Ascending aorta (tissue), 2 donors: ENCODE results near the gene VDAC1. TPM values are rescaled to one million over a fixed set of nuclear protein-coding genes. Genes with fewer than 3 reads are reported as not detected.
A peak's percentile ranks its signal among the peaks of the same experiment; 100 is the strongest.
"Not testable (repeated sequence)": the region's sequence is repeated elsewhere in the genome, so short reads cannot be mapped to it uniquely, and the experiment has no call there.

ENCODE experiments used
- DNase-seq, 2 donors: peaks; one replicate each; pipeline ENCODE4 v3.0.0-alpha.2; 2019; ENCODE audit warnings: low spot score in 2 of 2
- H3K27ac ChIP-seq, 2 donors: fragments of 200-600 bp; sonication (generic); one replicate each; pipeline ENCODE4 v1.5.1; 2016 to 2017; ENCODE audit warnings: mild to moderate bottlenecking in 1 of 2
- H3K27me3 ChIP-seq: fragments of 200-600 bp; sonication (generic); one replicate; pipeline ENCODE4 v1.5.1; 2017
- H3K36me3 ChIP-seq, 2 donors: fragments of 200-600 bp; sonication (generic); one replicate each; pipeline ENCODE4 v1.5.1; 2016
- H3K4me1 ChIP-seq, 2 donors: fragments of 200-600 bp; sonication (generic); one replicate each; pipeline ENCODE4 v1.5.1; 2016 to 2017; ENCODE audit warnings: mild to moderate bottlenecking in 1 of 2
- H3K4me3 ChIP-seq, 2 donors: fragments of 200-600 bp; sonication (generic); one replicate each; pipeline ENCODE4 v1.5.1; 2016 to 2017; ENCODE audit warnings: mild to moderate bottlenecking in 1 of 2
- H3K9me3 ChIP-seq, 2 donors: fragments of 200-600 bp; sonication (generic); one replicate each; pipeline ENCODE4 v1.5.1; 2016
- intact Hi-C: fragments of 100-400 bp; cut with DNase I; formaldehyde crosslinking; loops from one replicate; pipeline ENCODE4 v1.15.1; 2023
- total RNA-seq: library from RNA; depleted of rRNA; stranded (reverse); fragments of >200 nt; gene quantifications from one replicate; pipeline ENCODE4 v1.1.0, GENCODE V29; 2016
- TF ChIP-seq, protein P1 (sequence below), 3 experiments: fragments of 200-600 bp in 2 of 3; fragments of 450-650 bp in 1 of 3; sonication (generic) in 2 of 3; IDR thresholded peaks; one replicate each; pipeline ENCODE4 v1.5.1; 2016 to 2019; ENCODE audit warnings: antibody characterized with exemption in 3 of 3, mild to moderate bottlenecking in 1 of 3, moderate library complexity in 1 of 3

VDAC1 gene
- total RNA-seq, 1 donor from 2014 or later: 50.2 TPM

DNA sequence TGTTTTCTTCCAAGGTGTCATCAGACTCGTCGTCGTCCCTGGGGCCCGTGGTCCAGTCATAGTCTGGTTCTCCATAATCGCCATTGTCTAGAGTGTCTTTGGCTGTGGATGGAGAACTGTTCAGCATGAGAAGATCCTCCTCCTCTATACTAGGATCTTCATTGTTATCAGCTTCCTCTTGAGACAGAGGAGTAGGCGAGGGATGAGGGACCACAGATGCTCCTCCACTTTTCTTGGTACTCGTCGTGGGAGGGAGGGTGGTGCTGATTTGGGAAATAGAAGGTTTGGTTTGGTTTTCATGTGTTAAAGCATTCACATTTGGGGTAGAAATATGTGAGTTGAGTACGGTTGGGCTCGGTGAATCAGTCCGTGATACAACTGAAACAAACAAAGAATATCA is 45.1 kb downstream of the VDAC1 start:
- intact Hi-C loops: no loop called here
- Histone ChIP-seq H3K4me3 (no peak overlapping the region), H3K27ac (no peak overlapping the region), H3K9me3 (no peaks in the 10 kb centered on the region), H3K27me3 (no peaks in the 10 kb centered on the region), H3K36me3 (peaks cover 23 to 43% of the 10 kb centered on the region in 2 donors), H3K4me1 (peaks cover 0 to 13% of the 10 kb centered on the region in 2 donors)
- TF ChIP-seq, protein P1, sequence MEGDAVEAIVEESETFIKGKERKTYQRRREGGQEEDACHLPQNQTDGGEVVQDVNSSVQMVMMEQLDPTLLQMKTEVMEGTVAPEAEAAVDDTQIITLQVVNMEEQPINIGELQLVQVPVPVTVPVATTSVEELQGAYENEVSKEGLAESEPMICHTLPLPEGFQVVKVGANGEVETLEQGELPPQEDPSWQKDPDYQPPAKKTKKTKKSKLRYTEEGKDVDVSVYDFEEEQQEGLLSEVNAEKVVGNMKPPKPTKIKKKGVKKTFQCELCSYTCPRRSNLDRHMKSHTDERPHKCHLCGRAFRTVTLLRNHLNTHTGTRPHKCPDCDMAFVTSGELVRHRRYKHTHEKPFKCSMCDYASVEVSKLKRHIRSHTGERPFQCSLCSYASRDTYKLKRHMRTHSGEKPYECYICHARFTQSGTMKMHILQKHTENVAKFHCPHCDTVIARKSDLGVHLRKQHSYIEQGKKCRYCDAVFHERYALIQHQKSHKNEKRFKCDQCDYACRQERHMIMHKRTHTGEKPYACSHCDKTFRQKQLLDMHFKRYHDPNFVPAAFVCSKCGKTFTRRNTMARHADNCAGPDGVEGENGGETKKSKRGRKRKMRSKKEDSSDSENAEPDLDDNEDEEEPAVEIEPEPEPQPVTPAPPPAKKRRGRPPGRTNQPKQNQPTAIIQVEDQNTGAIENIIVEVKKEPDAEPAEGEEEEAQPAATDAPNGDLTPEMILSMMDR (IDR thresholded peaks at IDR 0.05): no peak
- no peak for DNase-seq

DNA sequence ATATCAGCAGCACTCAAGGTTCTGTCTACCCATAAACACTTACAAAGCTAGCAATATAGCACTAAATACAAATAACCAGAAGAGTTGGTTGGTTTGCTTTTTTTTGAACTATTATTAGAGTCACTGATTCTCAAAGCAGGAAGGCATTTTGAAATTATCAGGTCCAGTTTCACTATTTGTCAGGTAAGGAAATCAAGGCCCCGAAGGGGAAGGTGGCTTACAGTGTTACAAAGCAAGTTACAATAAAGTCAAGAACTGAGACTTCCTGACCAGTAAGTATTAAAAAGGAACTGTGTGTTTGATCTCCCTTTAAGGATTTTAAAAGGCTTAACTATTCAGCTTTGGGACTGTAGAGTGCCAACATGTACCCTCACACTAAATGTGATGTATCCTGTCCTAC is 47.2 kb downstream of the VDAC1 start:
- no peaks in the 10 kb centered on the region for H3K27me3 ChIP-seq
- no peaks in the 10 kb centered on the region for H3K9me3 ChIP-seq
- TF ChIP-seq, protein P1 (IDR thresholded peaks at IDR 0.05): no peak
- DNase-seq: no peak
- peaks cover 2 to 12% of the 10 kb centered on the region in 2 donors for H3K4me1 ChIP-seq
- H3K36me3 ChIP-seq: peaks cover 23 to 43% of the 10 kb centered on the region in 2 donors
- no peak overlapping the region for H3K27ac ChIP-seq
- no peak overlapping the region for H3K4me3 ChIP-seq
- intact Hi-C loops: no loop called here

DNA sequence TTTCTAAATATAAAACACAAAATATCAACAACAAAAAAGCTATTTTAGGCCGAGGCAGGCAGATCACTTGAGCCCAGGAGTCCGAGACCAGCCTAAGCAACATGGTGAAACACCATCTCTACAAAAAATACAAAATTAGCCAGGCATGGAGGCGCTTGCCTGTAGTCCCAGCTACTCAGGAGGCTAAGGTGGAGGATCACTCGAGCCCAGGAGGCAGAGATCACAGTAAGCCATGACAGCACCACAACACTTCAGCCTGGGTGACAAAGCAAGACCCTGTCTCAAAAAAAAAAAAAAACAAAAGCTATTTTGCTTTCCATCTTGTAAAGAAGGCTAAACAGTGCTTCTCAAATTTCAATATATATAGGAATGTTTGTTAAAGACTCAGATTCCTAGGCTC is 47.7 kb downstream of the VDAC1 start:
- no peak overlapping the region for H3K27ac ChIP-seq
- intact Hi-C loops: no loop called here
- H3K4me1 ChIP-seq: peaks cover 7 to 15% of the 10 kb centered on the region in 2 donors
- no peaks in the 10 kb centered on the region for H3K27me3 ChIP-seq
- H3K9me3 ChIP-seq: no peaks in the 10 kb centered on the region
- TF ChIP-seq, protein P1 (IDR thresholded peaks at IDR 0.05): no peak
- no peak for DNase-seq
- peaks cover 23 to 43% of the 10 kb centered on the region in 2 donors for H3K36me3 ChIP-seq
- H3K4me3 ChIP-seq: no peak overlapping the region

DNA sequence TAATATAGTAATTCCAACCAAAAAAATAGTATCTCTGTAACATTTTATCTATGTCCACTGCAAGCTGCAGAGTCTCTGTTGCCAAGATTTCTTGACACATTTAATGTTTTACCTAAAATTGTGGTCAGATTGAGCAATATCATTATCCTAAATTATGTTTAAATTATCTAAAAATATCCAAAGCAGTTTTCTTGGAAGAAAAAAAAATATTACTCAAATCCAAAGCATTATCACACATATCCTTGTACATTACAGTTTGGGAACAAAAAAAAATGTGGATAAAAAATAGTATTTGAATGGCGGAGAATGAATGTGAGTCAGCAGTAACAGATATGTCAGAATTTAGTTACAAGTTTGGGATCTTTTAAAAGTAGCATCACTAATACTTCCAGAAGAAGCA is 48.6 kb downstream of the VDAC1 start:
- H3K9me3 ChIP-seq, H3K27ac ChIP-seq, DNase-seq, H3K4me3 ChIP-seq, intact Hi-C loops, H3K27me3 ChIP-seq: not testable (repeated sequence)
- Histone ChIP-seq H3K36me3 (peaks cover 23 to 43% of the 10 kb centered on the region in 2 donors), H3K4me1 (peaks cover 16 to 22% of the 10 kb centered on the region in 2 donors)

DNA sequence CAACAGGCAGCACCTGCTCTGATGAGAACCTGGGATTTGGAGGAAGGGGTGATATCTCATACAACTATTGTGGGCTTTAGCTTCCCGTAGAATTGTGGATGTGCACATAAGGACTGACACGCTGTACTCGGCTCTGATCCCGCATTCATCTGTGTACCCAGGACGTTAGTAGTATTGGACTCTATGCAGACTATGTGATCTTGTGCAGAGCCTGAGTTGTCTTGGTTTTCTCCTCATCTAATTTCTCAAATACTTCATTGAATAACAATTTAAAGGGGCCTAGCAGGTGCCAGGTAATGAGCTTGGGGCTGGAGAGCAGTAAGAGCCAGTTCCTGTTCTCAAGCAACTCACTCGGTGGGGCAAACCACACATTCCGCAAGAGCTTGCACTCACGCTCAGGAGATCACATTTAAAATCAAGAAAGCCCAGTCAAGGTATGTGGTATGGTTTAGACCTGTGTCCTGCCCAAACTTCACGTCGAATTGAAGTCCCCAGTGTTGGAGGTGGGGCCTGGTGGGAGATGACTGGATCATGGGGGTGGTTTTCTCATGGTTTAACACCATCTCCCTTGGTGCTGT is 51.1 kb downstream of the VDAC1 start:
- Histone ChIP-seq H3K4me3 (no peak overlapping the region), H3K9me3 (no peaks in the 10 kb centered on the region), H3K4me1 (peaks cover 18 to 31% of the 10 kb centered on the region in 2 donors), H3K27ac (peak overlapping the region; percentile 86 to 91), H3K36me3 (peaks cover 16 to 33% of the 10 kb centered on the region in 2 donors), H3K27me3 (no peaks in the 10 kb centered on the region)
- TF ChIP-seq, protein P1 (IDR thresholded peaks at IDR 0.05): no peak
- DNase-seq: no peak
- intact Hi-C loops: loop anchor here (1.0 to 5.0 kb wide), 2 partner anchors 15 to 274 kb away; partner anchors contain the start of genes C5orf15 and PPP2CA

DNA sequence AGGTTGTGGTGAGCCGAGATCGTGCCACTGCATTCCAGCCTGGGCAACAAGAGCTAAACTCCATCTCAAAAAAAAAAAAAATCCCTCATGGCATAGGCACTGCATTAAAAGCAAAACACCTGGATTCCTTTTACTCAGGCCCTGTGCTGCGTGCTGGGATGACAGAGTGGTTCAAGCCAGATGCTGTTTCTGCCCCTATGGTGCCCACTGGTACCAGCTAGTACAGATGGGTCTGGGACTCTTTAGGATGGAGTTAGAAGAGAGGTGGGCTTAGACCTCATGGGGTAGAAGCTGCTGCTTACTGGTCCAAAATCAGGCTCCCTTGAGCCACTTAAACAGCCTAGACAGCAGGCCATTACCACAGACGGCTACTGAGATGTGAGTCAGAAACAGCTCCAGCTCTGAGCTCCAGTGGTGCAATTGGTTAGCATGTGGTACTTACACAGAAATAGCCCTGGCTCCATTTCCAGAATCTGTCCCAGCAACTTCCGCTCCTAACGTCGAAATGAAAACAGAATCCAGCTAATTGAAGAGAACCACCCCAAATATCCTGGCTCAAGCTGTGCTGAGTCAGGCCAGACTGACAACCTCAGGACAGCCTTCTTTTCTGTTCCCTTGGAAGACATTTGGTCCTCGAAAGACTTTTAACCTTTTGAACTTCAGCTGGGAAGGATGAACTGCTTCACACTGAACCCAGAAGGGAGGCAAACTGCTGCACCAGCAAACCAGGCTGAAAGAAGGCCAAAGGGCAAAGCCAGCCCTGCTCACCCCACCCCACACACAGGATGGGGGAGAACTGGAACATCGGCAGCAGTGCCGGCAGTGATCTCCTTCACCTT is 51.8 kb downstream of the VDAC1 start:
- intact Hi-C loops: loop anchor here (1.0 to 5.0 kb wide), 2 partner anchors 15 to 274 kb away; partner anchors contain the start of genes C5orf15 and PPP2CA
- Histone ChIP-seq H3K4me1 (peaks cover 18 to 33% of the 10 kb centered on the region in 2 donors), H3K36me3 (peaks cover 9 to 28% of the 10 kb centered on the region in 2 donors), H3K27ac (peak overlapping the region; percentile 91 to 95), H3K4me3 (no peak overlapping the region), H3K9me3 (no peaks in the 10 kb centered on the region), H3K27me3 (no peaks in the 10 kb centered on the region)
- TF ChIP-seq, protein P1 (IDR thresholded peaks at IDR 0.05): no peak
- peak; percentile 64 to 95 for DNase-seq
